NCI-H345 (cell line): ENCODE results near the gene CDH23.

Experiments used
- DNase-seq: peaks from one replicate; lab custom pipeline; 2025; lab: John Stamatoyannopoulos, UW

The CDH23 gene

GRCh38 chr10:71708301-71708703 lies 311.6 kb downstream of the CDH23 start:
- DNase-seq: peak; percentile 26

DNA sequence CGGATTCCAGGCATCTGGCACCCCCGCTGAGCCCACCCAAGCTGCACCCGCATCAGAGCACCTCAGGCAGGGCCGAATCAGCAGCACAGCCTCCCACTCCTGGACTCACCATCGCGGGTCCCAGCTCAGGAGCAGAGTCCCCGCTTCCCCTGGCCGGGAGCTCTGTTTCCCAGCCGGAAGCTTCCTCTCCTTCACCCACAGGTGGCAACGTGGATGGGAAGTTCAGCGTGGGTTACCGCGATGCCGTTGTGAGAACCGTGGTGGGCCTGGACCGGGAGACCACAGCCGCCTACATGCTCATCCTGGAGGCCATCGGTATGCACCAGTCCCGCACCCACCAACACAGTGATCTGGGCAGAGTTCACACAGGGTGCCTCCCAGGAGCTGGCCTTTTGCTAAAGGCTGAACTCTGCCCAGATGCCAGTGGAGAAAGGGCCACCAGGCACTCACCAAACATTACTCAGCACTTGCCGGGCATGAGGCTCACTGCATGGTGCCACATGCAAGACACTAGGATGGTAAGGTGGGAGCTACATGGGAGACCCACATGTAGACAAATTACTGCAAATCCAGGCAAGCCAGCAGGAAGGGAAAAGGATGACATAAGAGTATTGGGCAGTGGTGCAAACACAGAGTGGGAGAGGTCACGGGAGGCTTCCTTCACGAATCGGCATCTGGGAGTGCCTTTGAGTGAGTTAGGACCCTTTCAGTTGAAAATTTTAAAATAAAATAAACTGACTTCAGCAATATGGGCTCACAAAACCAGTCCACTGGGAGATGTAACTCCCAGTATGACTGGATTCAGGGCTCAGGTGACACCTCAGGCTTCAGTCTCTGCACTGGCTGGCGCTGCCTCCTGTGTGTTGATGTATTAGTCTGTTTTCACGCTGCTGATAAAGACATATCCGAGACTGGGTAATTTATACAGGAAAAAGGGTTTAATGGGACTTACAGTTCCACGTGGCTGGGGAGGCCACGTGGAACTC lies 312.5 kb downstream of the CDH23 start:
- DNase-seq: no peak

- no peak for DNase-seq
Measured at GRCh38 chr10:71710519-71710918, 313.8 kb downstream of the CDH23 start.

- no peak for DNase-seq
Measured at GRCh38 chr10:71711052-71711623, 314.4 kb downstream of the CDH23 start.

DNA sequence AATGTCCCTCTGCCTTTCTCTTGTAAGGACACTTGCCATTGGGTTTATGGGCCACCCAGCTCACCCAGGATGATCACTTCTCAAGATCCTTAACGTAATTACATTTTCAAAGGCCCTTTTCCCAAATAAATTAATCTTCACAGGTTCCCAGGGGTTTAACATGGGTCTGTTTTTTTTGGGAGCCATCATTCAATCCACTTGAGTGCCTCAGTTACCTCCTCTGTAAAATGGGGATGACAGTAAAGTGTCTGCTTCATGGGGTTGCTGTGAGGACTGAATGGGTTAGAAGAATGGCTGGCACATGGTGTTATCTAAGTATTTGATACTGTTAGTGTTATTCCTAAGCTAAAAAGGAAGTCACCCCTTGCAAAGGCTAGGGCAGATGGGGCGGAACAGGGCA lies 315.4 kb downstream of the CDH23 start:
- no peak for DNase-seq

DNA sequence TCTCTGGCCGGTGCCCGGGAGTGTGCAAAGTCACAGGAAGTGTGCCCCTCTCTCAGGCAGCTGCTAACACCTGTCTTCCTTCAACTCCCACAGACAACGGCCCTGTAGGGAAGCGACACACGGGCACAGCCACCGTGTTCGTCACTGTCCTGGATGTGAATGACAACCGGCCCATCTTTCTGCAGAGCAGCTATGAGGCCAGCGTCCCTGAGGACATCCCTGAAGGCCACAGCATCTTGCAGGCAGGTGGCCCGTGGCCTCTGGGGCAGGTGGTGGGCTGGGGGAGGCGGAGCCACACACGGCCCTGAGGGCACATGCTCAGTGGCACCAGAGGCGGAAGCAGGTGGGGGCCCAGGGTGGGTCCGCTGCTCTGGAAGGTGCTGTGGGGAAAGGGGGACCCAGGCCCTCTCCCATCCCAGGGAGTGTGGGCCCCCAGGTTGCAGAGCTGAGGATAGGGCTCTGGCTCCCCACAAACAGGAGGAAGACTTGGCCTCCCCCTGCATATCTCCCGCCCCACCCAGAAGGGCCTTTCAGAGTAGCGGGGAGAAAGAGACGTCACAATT lies 315.9 kb downstream of the CDH23 start:
- DNase-seq: no peak

GRCh38 chr10:71713135-71714030 lies 316.7 kb downstream of the CDH23 start:
- no peak for DNase-seq

DNA sequence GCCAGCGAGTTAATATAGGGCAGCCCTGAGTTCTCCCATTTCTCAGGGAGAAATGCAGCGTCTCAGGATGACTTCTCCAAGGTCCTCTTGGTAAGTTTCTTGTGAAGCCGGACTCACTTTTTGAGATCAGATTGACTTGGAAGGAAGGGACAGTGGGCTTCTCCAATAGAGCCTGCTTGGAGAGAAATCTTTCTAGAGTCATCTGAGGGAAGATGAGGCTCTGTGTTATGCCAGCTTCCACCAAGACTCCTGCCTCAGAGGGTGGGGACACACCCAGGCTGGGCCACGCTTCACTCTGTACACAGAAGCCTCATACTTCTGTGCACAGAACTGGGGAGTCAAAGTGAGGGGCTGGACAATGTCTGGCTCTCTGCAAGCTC lies 317.3 kb downstream of the CDH23 start:
- DNase-seq: no peak

GRCh38 chr10:71714592-71714991 lies 317.9 kb downstream of the CDH23 start:
- no peak for DNase-seq

GRCh38 chr10:71715026-71715425 lies 318.3 kb downstream of the CDH23 start:
- no peak for DNase-seq

DNA sequence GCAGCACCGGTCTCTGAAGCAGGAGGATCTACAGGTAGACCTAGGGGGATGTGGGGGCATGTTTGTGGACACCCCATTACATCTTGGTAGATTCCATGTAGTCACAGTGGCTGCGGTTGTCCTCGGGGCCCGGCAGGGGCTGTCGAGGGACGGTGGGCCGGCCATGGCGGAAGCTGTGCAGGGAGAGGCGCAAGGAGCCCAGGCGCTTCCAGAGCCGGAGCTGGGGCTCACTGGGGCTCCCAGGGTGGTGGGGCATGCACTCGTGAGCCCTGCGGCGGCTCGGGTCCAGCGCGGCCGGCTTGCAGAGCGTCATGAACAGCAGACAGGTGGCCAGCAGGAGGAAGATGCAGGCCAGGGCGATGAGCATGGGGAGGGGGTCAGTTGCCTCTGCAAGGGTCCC lies 319.1 kb downstream of the CDH23 start:
- no peak for DNase-seq

GRCh38 chr10:71716426-71716825 lies 319.7 kb downstream of the CDH23 start:
- no peak for DNase-seq

DNA sequence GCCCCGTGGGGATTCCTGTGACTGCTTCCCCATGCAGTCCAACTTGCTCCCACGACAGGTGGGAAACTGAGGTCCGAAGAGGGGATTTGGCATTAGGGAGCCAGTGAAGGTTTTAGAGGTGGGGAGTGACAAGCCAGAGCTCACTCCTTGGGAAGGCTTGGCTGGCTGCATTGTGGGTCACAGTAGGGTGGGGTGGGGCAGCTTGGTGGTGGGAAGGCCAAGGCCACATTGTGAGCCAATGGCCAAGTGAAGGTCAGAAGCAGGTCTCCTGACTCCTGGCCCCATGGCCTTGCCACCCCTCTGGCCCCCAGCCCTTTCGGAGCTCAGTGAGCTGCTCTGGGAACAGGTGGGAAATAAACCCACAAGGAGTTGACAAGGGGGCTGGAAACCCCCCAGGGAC lies 320.3 kb downstream of the CDH23 start:
- DNase-seq: no peak

DNA sequence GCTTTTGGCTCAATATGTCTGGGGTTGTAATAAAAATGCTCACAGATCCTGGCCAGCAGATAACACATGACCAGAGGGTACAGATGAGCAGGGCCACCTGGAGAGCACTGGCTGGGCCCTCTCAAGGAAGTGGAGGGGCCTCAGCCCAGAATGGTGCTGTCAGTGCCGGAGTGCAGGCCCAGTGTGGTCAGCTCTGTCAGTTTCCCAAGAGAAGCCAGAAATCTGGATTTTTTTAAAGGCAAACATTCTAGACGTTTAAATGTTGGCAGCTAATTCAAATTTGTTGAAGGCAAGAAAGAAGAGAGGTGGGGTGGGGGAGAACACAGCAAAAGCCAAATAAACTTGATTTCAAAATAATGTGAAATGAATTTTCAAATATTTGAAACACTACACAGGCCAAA lies 320.8 kb downstream of the CDH23 start:
- DNase-seq: no peak

- no peak for DNase-seq
Measured at GRCh38 chr10:71718165-71718698, 321.5 kb downstream of the CDH23 start.

DNA sequence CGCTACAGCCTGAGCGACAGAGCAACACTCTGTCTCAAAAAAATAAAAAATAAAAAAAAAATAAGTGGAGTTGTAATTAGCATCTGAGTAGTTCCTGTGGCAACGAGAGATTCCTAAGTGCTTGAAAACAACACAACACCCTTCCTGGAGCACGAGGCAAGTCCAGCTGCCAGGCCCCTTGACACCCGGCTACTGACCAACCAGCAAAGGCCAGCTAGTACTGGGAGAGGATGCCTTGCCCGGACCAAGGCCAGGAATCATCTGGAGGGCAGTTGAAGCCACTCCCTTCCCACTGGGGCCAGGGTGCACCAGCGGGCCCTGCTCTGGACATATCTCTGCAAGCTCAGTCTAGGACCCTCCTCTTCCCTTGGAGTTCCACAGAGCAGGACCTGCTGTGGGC lies 322.3 kb downstream of the CDH23 start:
- no peak for DNase-seq

DNA sequence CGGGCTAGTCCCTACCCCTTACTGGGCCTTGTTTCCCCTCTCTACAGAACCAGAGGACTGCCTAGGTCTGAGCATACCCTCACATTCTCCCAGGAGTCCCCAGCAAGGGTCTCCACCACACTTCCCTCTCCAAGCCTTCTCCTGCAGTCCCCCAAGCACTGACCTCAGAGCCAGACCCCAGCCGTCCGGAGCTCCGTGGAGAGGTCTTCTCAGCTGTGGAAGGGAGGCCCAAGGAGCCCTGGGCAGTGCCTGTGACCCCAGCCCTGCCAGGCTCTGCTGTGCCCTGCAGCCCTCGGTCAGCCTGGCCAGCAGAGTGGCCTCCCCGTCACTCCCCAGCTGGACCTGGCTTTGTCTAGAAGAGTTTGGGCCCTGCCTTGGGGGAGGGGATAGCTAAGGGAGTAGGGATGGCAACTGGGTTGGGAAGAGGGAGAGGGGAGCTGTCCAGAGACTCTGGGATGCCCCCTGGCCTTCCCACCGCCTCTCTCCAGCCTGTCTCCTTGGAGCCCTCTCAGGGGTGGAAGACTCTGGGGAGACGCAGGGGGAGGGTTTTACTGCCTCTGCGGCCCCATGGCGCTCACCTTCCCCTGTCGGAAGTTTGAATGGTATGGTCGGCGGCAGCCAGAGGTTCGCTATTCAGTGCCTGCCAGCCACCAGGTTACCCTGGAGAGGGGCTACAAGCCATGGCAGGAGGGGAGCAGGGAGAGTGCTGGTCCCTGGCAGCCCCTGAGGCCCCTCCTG lies 322.9 kb downstream of the CDH23 start, which contains the start of gene C10orf105:
TSS of gene C10orf105 (minus strand) at position 315 of the 738 bp plus-strand sequence. CDS start 3,441 bp downstream, outside the sequence.
- no peak for DNase-seq

- no peak for DNase-seq
Measured at GRCh38 chr10:71720288-71720687, 323.6 kb downstream of the CDH23 start.

DNA sequence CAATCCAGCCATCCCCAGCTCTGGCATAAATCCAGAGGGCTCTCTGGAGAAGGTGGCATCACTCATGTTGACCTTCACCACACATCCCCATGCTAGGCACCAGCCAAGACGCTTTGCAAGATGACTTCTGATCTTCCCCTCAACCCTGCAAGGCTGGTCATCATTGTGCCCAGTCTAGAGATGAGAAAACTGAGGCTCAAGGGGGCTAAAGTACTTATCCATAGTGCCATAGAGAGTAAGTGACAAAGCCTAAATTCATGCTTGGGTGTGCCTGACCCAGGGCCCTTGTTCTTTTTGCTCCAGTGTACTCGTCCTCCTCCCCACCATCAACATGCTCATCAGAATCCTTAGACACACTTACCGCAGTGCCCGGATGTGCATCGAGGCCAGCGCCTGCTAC lies 324.6 kb downstream of the CDH23 start:
- no peak for DNase-seq

GRCh38 chr10:71722849-71723248 lies 326.1 kb downstream of the CDH23 start:
- no peak for DNase-seq

DNA sequence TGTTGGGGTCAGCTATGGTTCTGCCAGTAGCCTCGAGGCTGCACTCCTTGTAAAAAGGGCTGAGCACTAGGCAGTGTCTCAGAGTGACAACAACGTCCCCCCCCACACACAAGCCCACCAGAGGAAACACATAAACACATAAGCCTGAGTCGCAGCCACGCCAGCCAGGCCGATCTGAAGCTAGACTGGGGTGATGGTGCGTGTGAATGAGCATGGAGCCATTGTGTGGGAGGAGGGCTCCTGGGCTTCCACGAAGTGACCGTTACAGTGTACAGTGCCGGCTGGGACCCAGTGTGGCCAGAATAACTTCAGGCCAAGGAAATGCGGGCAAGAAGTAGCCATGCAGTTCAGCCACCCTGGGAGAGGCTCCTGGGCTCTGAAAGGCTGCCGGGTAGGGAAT lies 326.6 kb downstream of the CDH23 start:
- DNase-seq: no peak
